Lower leg skin (tissue), 3 donors: ENCODE data around the gene PTCH1.

ENCODE experiments used
- POLR2A ChIP-seq, 2 donors: fragments of 450-650 bp; IDR thresholded peaks; one replicate each; pipeline ENCODE4 v1.6.1; 2016 to 2017; ENCODE audit warnings: antibody characterized with exemption in 2 of 2, mild to moderate bottlenecking in 1 of 2, moderate library complexity in 1 of 2
- TF ChIP-seq, protein P1 (sequence below), 3 donors: fragments of 450-650 bp; IDR thresholded peaks; one replicate each; pipeline ENCODE4 v1.5.1; 2016; ENCODE audit warnings: antibody characterized with exemption in 3 of 3, mild to moderate bottlenecking in 3 of 3, moderate library complexity in 2 of 3

DNA sequence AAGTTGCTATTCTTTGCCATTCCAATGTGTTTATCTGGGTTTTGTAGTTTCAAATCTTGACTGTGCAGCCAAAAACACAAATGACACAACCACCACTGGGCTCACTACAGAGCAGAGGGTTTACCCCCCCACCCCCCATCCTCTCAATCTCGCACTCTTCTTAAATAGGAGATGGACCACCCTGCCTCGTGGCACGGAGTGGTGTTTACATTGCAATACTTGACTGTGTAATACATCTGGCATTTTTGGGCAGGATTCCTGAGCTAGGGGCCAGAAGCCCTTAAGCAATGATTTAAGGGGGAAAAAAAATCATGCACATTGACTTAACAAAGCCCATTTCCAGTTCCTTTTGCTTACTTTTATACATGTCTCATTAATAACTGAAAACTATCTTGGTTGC, 19.0 kb downstream of the PTCH1 start:
- TF ChIP-seq, protein P1, sequence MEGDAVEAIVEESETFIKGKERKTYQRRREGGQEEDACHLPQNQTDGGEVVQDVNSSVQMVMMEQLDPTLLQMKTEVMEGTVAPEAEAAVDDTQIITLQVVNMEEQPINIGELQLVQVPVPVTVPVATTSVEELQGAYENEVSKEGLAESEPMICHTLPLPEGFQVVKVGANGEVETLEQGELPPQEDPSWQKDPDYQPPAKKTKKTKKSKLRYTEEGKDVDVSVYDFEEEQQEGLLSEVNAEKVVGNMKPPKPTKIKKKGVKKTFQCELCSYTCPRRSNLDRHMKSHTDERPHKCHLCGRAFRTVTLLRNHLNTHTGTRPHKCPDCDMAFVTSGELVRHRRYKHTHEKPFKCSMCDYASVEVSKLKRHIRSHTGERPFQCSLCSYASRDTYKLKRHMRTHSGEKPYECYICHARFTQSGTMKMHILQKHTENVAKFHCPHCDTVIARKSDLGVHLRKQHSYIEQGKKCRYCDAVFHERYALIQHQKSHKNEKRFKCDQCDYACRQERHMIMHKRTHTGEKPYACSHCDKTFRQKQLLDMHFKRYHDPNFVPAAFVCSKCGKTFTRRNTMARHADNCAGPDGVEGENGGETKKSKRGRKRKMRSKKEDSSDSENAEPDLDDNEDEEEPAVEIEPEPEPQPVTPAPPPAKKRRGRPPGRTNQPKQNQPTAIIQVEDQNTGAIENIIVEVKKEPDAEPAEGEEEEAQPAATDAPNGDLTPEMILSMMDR (IDR thresholded peaks at IDR 0.05), result no peak
- no peak for TF ChIP-seq POLR2A (IDR thresholded peaks at IDR 0.05)
